ENCODE measurements around the gene DUSP10.

The DUSP10 gene

GRCh38 chr1:221689138-221689537 lies 52.8 kb downstream of the DUSP10 start:
- no peak for DNase-seq

- DNase-seq = no peak
Measured at GRCh38 chr1:221688488-221688843, 53.4 kb downstream of the DUSP10 start.

GRCh38 chr1:221687836-221688487 lies 53.9 kb downstream of the DUSP10 start:
- DNase-seq = no peak

GRCh38 chr1:221683681-221684080 lies 58.2 kb downstream of the DUSP10 start:
- DNase-seq = no peak

- DNase-seq = no peak
Measured at GRCh38 chr1:221680085-221680484, 61.8 kb downstream of the DUSP10 start.

GRCh38 chr1:221678014-221678413 lies 63.9 kb downstream of the DUSP10 start:
- DNase-seq = no peak

GRCh38 chr1:221675880-221676800 lies 65.7 kb downstream of the DUSP10 start:
- no peak for DNase-seq

GRCh38 chr1:221672965-221673364 lies 68.9 kb downstream of the DUSP10 start:
- no peak for DNase-seq

- no peak for DNase-seq
Measured at GRCh38 chr1:221672239-221672645, 69.6 kb downstream of the DUSP10 start.

- DNase-seq = no peak
Measured at GRCh38 chr1:221670081-221670480, 71.8 kb downstream of the DUSP10 start.

GRCh38 chr1:221669441-221669840 lies 72.4 kb downstream of the DUSP10 start:
- DNase-seq = no peak

- no peak for DNase-seq
Measured at GRCh38 chr1:221667504-221667903, 74.4 kb downstream of the DUSP10 start.

GRCh38 chr1:221664253-221664652 lies 77.6 kb downstream of the DUSP10 start:
- no peak for DNase-seq

- no peak for DNase-seq
Measured at GRCh38 chr1:221663321-221663720, 78.6 kb downstream of the DUSP10 start.

GRCh38 chr1:221655766-221656305 lies 86.1 kb downstream of the DUSP10 start:
- no peak for DNase-seq

Measured in stimulated activated CD4-positive, alpha-beta T cell treated with anti-CD3 and anti-CD28 coated beads, Interleukin-4, amount 100 ng/mL, for 4 hours (primary cell).